K562 (cell line): ENCODE results near the gene SYNM. TPM values are rescaled to one million over a fixed set of nuclear protein-coding genes. Genes with fewer than 3 reads are reported as not detected.

Experiments used
- ATAC-seq: fragments of 200-7000 bp; cut with Tn5 transposase; 3 replicates; pipeline ENCODE4 v1.9.1; 2020; ENCODE audit warnings: moderate library complexity
- BruUV-seq: library from RNA; stranded (reverse); fragments of 400-500 nt; replicated peaks from 2 replicates; lab custom pipeline; 2021; lab: Mats Ljungman, UMichigan
- CTCF ChIA-PET: fragments of 300-600 bp; formaldehyde crosslinking; extraction: SDS; loops from one replicate; lab custom pipeline; 2021; ENCODE audit warnings: low intra/inter-chr PET ratio; lab: Yijun Ruan, JAX
- POLR2A ChIA-PET: fragments of 300-600, 350-650 bp; sonication (Branson Sonifier 250); formaldehyde crosslinking; extraction: SDS; loops from one replicate; lab custom pipeline; 2021; ENCODE audit warnings: antibody characterized with exemption, inconsistent platforms; lab: Yijun Ruan, JAX
- DNase-seq, 4 experiments: peaks; one replicate each; pipeline versions ENCODE4 v3.0.0 to v3.0.0-alpha.2; 2011 to 2018; ENCODE audit warnings: low spot score in 3 of 4, mixed read lengths in 3 of 4; ENCODE audit errors: extremely low read depth in 1 of 4
- FAIRE-seq: peaks from 2 replicates; lab custom pipeline; 2011; peaks lifted over from hg19 to GRCh38; lab: Jason Lieb, UNC
- H2AFZ ChIP-seq: 2 replicates; pipeline ENCODE4 v1.6.0; 2011; ENCODE audit warnings: low read depth, low read length, control low read depth, inconsistent platforms
- H3K27ac ChIP-seq: fragments of 200-600 bp; 3 replicates; pipeline ENCODE4 v1.8.0; 2011; ENCODE audit warnings: low read depth, mild to moderate bottlenecking, control low read depth, inconsistent platforms, low read length, moderate library complexity, mixed read lengths; ENCODE audit errors: extremely low read depth
- H3K27me3 ChIP-seq, 2 experiments: fragments of 300-600 bp in 1 of 2; 2 replicates in 1 of 2; 3 replicates in 1 of 2; pipeline versions ENCODE4 v1.6.0 to v1.8.0; 2011; ENCODE audit warnings: inconsistent platforms in 2 of 2, low read length in 2 of 2, mild to moderate bottlenecking in 1 of 2, mixed read lengths in 1 of 2, moderate library complexity in 1 of 2; ENCODE audit not compliant: control insufficient read depth in 2 of 2, insufficient read depth in 2 of 2
- H3K36me3 ChIP-seq: fragments of 300-600 bp; 3 replicates; pipeline ENCODE4 v1.8.0; 2011; ENCODE audit warnings: mild to moderate bottlenecking, low read length, inconsistent platforms; ENCODE audit not compliant: control insufficient read depth, insufficient read depth
- H3K4me1 ChIP-seq, 2 experiments: fragments of 200-600 bp in 1 of 2; replicated peaks in 1 of 2; 2 replicates in 1 of 2; 3 replicates in 1 of 2; pipeline versions ENCODE4 v1.5.1 to v1.8.0; 2011; ENCODE audit warnings: inconsistent platforms in 2 of 2, low read length in 2 of 2, mild to moderate bottlenecking in 1 of 2, mixed read lengths in 1 of 2, moderate library complexity in 1 of 2; ENCODE audit not compliant: control insufficient read depth in 2 of 2, insufficient read depth in 2 of 2
- H3K4me2 ChIP-seq: 2 replicates; pipeline ENCODE4 v1.6.1; 2011; ENCODE audit warnings: low read length, control low read depth, inconsistent platforms, mixed read lengths; ENCODE audit not compliant: insufficient read depth
- H3K4me3 ChIP-seq: fragments of 200-600 bp; sonication (generic), shearing (Covaris generic); 2 replicates; pipeline ENCODE4 v1.5.1; 2016; ENCODE audit warnings: control low read depth, inconsistent platforms
- H3K79me2 ChIP-seq: fragments of 200-600 bp; 3 replicates; pipeline ENCODE4 v1.8.0; 2011; ENCODE audit warnings: low read length, inconsistent platforms; ENCODE audit not compliant: control insufficient read depth, insufficient read depth
- H3K9ac ChIP-seq, 2 experiments: 2 replicates each; pipeline versions ENCODE4 v1.6.0 to v1.6.1; 2011; ENCODE audit warnings: low read depth in 2 of 2, low read length in 2 of 2, control low read depth in 1 of 2, inconsistent platforms in 1 of 2, mild to moderate bottlenecking in 1 of 2, mixed read lengths in 1 of 2; ENCODE audit not compliant: insufficient read depth in 1 of 2
- H3K9me1 ChIP-seq: one replicate; pipeline ENCODE4 v1.6.0; 2011; ENCODE audit warnings: inconsistent platforms, mild to moderate bottlenecking, low read length, moderate library complexity; ENCODE audit not compliant: control insufficient read depth, insufficient read depth
- H3K9me3 ChIP-seq: replicated peaks from 2 replicates; pipeline ENCODE4 v1.5.1; 2011; ENCODE audit warnings: low read depth, low read length, inconsistent platforms; ENCODE audit not compliant: control insufficient read depth, insufficient read depth
- H4K20me1 ChIP-seq: replicated peaks from 2 replicates; pipeline ENCODE4 v1.6.1; 2011; ENCODE audit warnings: low read length, inconsistent platforms, mixed read lengths; ENCODE audit not compliant: control insufficient read depth, insufficient read depth
- CBX2 ChIP-seq: fragments of 200-600 bp; sonication (generic); IDR thresholded peaks from one replicate; pipeline ENCODE4 v1.6.1; 2012; ENCODE audit warnings: mild to moderate bottlenecking, low read length, inconsistent platforms; ENCODE audit not compliant: insufficient read depth, poor library complexity, severe bottlenecking
- GABPB2 ChIP-seq: fragments of 250-450 bp; sonication (Bioruptor Pico); conservative IDR thresholded peaks from 2 replicates; pipeline ENCODE4 v1.5.1; 2021; ENCODE audit warnings: mild to moderate bottlenecking
- HDAC3 ChIP-seq: fragments of 450-650 bp; IDR thresholded peaks from 2 replicates; pipeline ENCODE4 v1.6.1; 2018; ENCODE audit warnings: borderline replicate concordance, mild to moderate bottlenecking, moderate library complexity; ENCODE audit not compliant: partially characterized antibody
- HDAC6 ChIP-seq: IDR thresholded peaks from 2 replicates; pipeline ENCODE4 v1.6.1; 2012; ENCODE audit warnings: low read depth, mild to moderate bottlenecking, control low read depth, inconsistent platforms, low read length, moderate library complexity
- HLTF ChIP-seq: fragments of 450-650 bp; IDR thresholded peaks from 2 replicates; pipeline ENCODE4 v1.6.1; 2016
- KHSRP ChIP-seq: fragments of 450-650 bp; IDR thresholded peaks from 2 replicates; pipeline ENCODE4 v1.6.1; 2017
- MECOM ChIP-seq: fragments of 250-450 bp; sonication (Bioruptor Pico); IDR thresholded peaks from 2 replicates; pipeline ENCODE4 v1.8.0; 2022; ENCODE audit warnings: inconsistent platforms
- MED1 ChIP-seq: sonication (generic); formaldehyde crosslinking; IDR thresholded peaks from 2 replicates; pipeline ENCODE4 v1.8.1; 2023; ENCODE audit warnings: missing genetic modification reagents, borderline replicate concordance
- PCBP1 ChIP-seq: fragments of 200-400 bp; formaldehyde crosslinking; IDR thresholded peaks from 2 replicates; pipeline ENCODE4 v1.6.1; 2018; ENCODE audit warnings: mild to moderate bottlenecking, low read depth, low read length; ENCODE audit not compliant: poor library complexity, severe bottlenecking
- SLC30A9 ChIP-seq: fragments of 250-450 bp; sonication (Bioruptor Pico); IDR thresholded peaks from 2 replicates; pipeline ENCODE4 v1.8.0; 2022; ENCODE audit warnings: mild to moderate bottlenecking, moderate library complexity
- SMARCE1 ChIP-seq: fragments of 450-650 bp; IDR thresholded peaks from 2 replicates; pipeline ENCODE4 v1.7.1; 2016; ENCODE audit warnings: mild to moderate bottlenecking
- WGBS: fragments of 100-300 bp; shearing (Covaris generic); methylation state at CpG from one replicate; pipeline ENCODE4 v1.1.6; 2016; ENCODE audit warnings: low coverage, mixed read lengths; ENCODE audit not compliant: insufficient coverage; ENCODE audit errors: missing lambda C conversion rate; 5-methylcytosine and 5-hydroxymethylcytosine counted together
- in situ Hi-C: fragments of 300-500 bp; cut with MboI; formaldehyde crosslinking; loops from 4 replicates; pipeline ENCODE4 v1.15.0; 2018; ENCODE audit warnings: inconsistent platforms, mixed read lengths
- intact Hi-C: fragments of 100-400 bp; cut with micrococcal nuclease; formaldehyde crosslinking; loops from 2 replicates; pipeline ENCODE4 v1.14.2; 2022
- polyA plus RNA-seq, 8 experiments: library from polyadenylated mRNA; depleted of rRNA in 4 of 8; stranded (reverse) in 5 of 8; unstranded in 3 of 8; fragments of >200 nt; fragmentation: Nextera tagmentation in 2 of 8; fragmentation: Illumina TruSeq in 1 of 8; extraction: Ambion mirVana in 2 of 8; extraction: Trizol in 1 of 8; gene quantifications; 2 replicates each; pipeline versions ENCODE4 v1.2.1 to v1.2.3, GENCODE V29; 2011 to 2014; ENCODE audit warnings: inconsistent platforms in 1 of 8, missing spikeins in 1 of 8
- total RNA-seq, 7 experiments: library from RNA; depleted of rRNA in 6 of 7; stranded (reverse); fragments of >200 nt in 6 of 7; fragmentation: Illumina TruSeq in 2 of 7; extraction: Trizol in 2 of 7; gene quantifications; 2 replicates each; pipeline versions ENCODE4 v1.2.1 to v1.2.3, GENCODE V29; 2011 to 2021; ENCODE audit warnings: low replicate concordance in 1 of 7
- TF ChIP-seq, protein P1 (sequence below): fragments of 250-450 bp; sonication (Bioruptor Pico); IDR thresholded peaks from 2 replicates; pipeline ENCODE4 v1.4.0; 2020; ENCODE audit warnings: mild to moderate bottlenecking
- TF ChIP-seq, protein P2 (sequence below): sonication (generic); formaldehyde crosslinking; IDR thresholded peaks from 2 replicates; pipeline ENCODE4 v1.8.0; 2022; ENCODE audit warnings: missing genetic modification reagents, mild to moderate bottlenecking, borderline replicate concordance
- TF ChIP-seq, protein P3 (sequence below): sonication (generic); formaldehyde crosslinking; IDR thresholded peaks from 2 replicates; pipeline ENCODE4 v1.8.0; 2022; ENCODE audit warnings: mild to moderate bottlenecking, missing genetic modification reagents

SYNM gene
- total and polyA plus RNA-seq, 9 of the 15 experiments (the other 6 are each of a cell fraction or from before 2014, with no cell fraction given), result 0.01 to 0.42 (median 0.13) TPM

DNA sequence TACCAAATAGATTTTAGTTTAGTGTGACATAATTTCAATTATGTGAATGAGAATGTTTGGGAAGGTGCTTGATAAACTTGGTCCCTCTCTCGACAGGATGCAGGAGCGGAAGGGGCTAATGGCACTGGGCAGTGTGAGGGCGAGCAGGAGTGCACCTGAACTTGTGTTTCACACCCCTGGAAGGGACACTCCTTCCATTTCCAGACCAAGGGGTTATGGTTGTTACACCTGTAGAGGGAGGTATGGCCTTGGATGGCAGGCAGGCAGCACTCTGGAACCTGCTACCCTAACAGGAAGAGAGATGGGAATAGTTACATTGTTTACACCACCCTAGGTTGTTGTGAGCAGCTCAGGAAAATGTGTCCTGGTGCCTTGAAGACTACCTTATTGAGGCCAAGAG lies 22.1 kb downstream of the SYNM start:
- H3K27me3 ChIP-seq, result peaks cover 18 to 61% of the 10 kb centered on the region in 2 experiments
- POLR2A ChIA-PET, result no interaction called here
- no peaks in the 10 kb centered on the region for H3K79me2 ChIP-seq
- WGBS, result 37% methylated on average over 3 of the region's 3 CpGs
- BruUV-seq, result no TSS peak
- ATAC-seq (no peak), FAIRE-seq (no peak)
- CTCF ChIA-PET, result no interaction called here
- no peaks in the 10 kb centered on the region for H3K9me1 ChIP-seq
- no peaks in the 10 kb centered on the region for H3K36me3 ChIP-seq
- no peak overlapping the region for H2AFZ ChIP-seq
- no peak overlapping the region for H3K9ac ChIP-seq
- no peaks in the 10 kb centered on the region for H4K20me1 ChIP-seq
- in situ Hi-C loops, result no loop called here
- H3K27ac ChIP-seq, result no peak overlapping the region
- H3K4me2 ChIP-seq, result no peak overlapping the region
- H3K4me1 ChIP-seq, result peaks cover 5 to 25% of the 10 kb centered on the region in 2 experiments; a peak in 3 of 5 replicates
- TF ChIP-seq, protein P1, sequence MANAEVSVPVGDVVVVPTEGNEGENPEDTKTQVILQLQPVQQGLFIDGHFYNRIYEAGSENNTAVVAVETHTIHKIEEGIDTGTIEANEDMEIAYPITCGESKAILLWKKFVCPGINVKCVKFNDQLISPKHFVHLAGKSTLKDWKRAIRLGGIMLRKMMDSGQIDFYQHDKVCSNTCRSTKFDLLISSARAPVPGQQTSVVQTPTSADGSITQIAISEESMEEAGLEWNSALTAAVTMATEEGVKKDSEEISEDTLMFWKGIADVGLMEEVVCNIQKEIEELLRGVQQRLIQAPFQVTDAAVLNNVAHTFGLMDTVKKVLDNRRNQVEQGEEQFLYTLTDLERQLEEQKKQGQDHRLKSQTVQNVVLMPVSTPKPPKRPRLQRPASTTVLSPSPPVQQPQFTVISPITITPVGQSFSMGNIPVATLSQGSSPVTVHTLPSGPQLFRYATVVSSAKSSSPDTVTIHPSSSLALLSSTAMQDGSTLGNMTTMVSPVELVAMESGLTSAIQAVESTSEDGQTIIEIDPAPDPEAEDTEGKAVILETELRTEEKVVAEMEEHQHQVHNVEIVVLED (CRISPR knock-in tag), result no peak
- TF ChIP-seq CBX2 (no peak), MED1 (no peak), HLTF (no peak), SLC30A9 (CRISPR knock-in tag) (no peak), SMARCE1 (no peak), KHSRP (no peak), PCBP1 (no peak), HDAC6 (no peak), GABPB2 (CRISPR knock-in tag) (no peak), HDAC3 (no peak), MECOM (CRISPR knock-in tag) (no peak)
- TF ChIP-seq, protein P2, sequence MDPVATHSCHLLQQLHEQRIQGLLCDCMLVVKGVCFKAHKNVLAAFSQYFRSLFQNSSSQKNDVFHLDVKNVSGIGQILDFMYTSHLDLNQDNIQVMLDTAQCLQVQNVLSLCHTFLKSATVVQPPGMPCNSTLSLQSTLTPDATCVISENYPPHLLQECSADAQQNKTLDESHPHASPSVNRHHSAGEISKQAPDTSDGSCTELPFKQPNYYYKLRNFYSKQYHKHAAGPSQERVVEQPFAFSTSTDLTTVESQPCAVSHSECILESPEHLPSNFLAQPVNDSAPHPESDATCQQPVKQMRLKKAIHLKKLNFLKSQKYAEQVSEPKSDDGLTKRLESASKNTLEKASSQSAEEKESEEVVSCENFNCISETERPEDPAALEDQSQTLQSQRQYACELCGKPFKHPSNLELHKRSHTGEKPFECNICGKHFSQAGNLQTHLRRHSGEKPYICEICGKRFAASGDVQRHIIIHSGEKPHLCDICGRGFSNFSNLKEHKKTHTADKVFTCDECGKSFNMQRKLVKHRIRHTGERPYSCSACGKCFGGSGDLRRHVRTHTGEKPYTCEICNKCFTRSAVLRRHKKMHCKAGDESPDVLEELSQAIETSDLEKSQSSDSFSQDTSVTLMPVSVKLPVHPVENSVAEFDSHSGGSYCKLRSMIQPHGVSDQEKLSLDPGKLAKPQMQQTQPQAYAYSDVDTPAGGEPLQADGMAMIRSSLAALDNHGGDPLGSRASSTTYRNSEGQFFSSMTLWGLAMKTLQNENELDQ (CRISPR knock-in tag), result no peak
- TF ChIP-seq, protein P3, sequence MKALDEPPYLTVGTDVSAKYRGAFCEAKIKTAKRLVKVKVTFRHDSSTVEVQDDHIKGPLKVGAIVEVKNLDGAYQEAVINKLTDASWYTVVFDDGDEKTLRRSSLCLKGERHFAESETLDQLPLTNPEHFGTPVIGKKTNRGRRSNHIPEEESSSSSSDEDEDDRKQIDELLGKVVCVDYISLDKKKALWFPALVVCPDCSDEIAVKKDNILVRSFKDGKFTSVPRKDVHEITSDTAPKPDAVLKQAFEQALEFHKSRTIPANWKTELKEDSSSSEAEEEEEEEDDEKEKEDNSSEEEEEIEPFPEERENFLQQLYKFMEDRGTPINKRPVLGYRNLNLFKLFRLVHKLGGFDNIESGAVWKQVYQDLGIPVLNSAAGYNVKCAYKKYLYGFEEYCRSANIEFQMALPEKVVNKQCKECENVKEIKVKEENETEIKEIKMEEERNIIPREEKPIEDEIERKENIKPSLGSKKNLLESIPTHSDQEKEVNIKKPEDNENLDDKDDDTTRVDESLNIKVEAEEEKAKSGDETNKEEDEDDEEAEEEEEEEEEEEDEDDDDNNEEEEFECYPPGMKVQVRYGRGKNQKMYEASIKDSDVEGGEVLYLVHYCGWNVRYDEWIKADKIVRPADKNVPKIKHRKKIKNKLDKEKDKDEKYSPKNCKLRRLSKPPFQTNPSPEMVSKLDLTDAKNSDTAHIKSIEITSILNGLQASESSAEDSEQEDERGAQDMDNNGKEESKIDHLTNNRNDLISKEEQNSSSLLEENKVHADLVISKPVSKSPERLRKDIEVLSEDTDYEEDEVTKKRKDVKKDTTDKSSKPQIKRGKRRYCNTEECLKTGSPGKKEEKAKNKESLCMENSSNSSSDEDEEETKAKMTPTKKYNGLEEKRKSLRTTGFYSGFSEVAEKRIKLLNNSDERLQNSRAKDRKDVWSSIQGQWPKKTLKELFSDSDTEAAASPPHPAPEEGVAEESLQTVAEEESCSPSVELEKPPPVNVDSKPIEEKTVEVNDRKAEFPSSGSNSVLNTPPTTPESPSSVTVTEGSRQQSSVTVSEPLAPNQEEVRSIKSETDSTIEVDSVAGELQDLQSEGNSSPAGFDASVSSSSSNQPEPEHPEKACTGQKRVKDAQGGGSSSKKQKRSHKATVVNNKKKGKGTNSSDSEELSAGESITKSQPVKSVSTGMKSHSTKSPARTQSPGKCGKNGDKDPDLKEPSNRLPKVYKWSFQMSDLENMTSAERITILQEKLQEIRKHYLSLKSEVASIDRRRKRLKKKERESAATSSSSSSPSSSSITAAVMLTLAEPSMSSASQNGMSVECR (CRISPR knock-in tag), result no peak
- TF ChIP-seq, all 486 proteins: peak for 0
- Histone ChIP-seq H3K9me3 (no peaks in the 10 kb centered on the region), H3K4me3 (no peak overlapping the region)
- intact Hi-C loops, result no loop called here
- no peak for DNase-seq
